OCI-LY1 (cell line): ENCODE results near the gene LLCFC1.

ENCODE experiments used
- H2AFZ ChIP-seq: fragments of 200-600 bp; sonication (generic), shearing (Covaris generic); 2 replicates; pipeline ENCODE4 v1.6.0; 2014; ENCODE audit warnings: antibody characterized with exemption, mild to moderate bottlenecking, low read length
- H3F3A ChIP-seq: fragments of 200-600 bp; sonication (generic), shearing (Covaris generic); 2 replicates; pipeline ENCODE4 v1.6.0; 2014; ENCODE audit warnings: mild to moderate bottlenecking, antibody characterized with exemption, low read length, moderate library complexity; ENCODE audit not compliant: insufficient read depth
- H3K27ac ChIP-seq: fragments of 200-600 bp; sonication (generic); 2 replicates; pipeline ENCODE4 v1.5.1; 2014; ENCODE audit warnings: low read length, mixed run types, mild to moderate bottlenecking, low read depth; ENCODE audit not compliant: poor library complexity, severe bottlenecking
- H3K27me3 ChIP-seq: fragments of 200-600 bp; sonication (generic); 2 replicates; pipeline ENCODE4 v1.6.0; 2014; ENCODE audit warnings: antibody characterized with exemption, mild to moderate bottlenecking, low read length, moderate library complexity; ENCODE audit not compliant: insufficient read depth
- H3K36me3 ChIP-seq: fragments of 200-600 bp; sonication (generic); 2 replicates; pipeline ENCODE4 v1.6.1; 2014; ENCODE audit warnings: mild to moderate bottlenecking, antibody characterized with exemption, low read length, moderate library complexity, mixed read lengths; ENCODE audit not compliant: insufficient read depth
- H3K4me1 ChIP-seq: fragments of 200-600 bp; sonication (generic); 2 replicates; pipeline ENCODE4 v1.5.1; 2014; ENCODE audit warnings: mild to moderate bottlenecking, low read length, moderate library complexity; ENCODE audit not compliant: insufficient read depth, severe bottlenecking
- H3K4me2 ChIP-seq: fragments of 200-600 bp; sonication (generic), shearing (Covaris generic); 2 replicates; pipeline ENCODE4 v1.6.1; 2014; ENCODE audit warnings: low read length
- H3K4me3 ChIP-seq: fragments of 200-600 bp; sonication (generic); 2 replicates; pipeline ENCODE4 v1.5.1; 2014; ENCODE audit warnings: low read length, low read depth, mild to moderate bottlenecking, mixed read lengths; ENCODE audit not compliant: poor library complexity, severe bottlenecking
- H3K79me2 ChIP-seq: fragments of 200-600 bp; shearing (Covaris generic); 2 replicates; pipeline ENCODE4 v1.6.1; 2016; ENCODE audit warnings: mixed run types, low read length, mixed read lengths; ENCODE audit not compliant: insufficient read depth
- H3K9ac ChIP-seq: fragments of 200-600 bp; sonication (generic), shearing (Covaris generic); 2 replicates; pipeline ENCODE4 v1.6.1; 2014; ENCODE audit warnings: mild to moderate bottlenecking, low read length, mixed read lengths
- H3K9me2 ChIP-seq: fragments of 200-600 bp; sonication (generic), shearing (Covaris generic); 2 replicates; pipeline ENCODE4 v1.6.1; 2014; ENCODE audit warnings: low read depth, mild to moderate bottlenecking, low read length, mixed read lengths
- H3K9me3 ChIP-seq: fragments of 200-600 bp; shearing (Covaris generic); 2 replicates; pipeline ENCODE4 v1.6.1; 2014; ENCODE audit warnings: low read length, mixed read lengths
- H4K20me1 ChIP-seq: fragments of 200-600 bp; sonication (generic), shearing (Covaris generic); 2 replicates; pipeline ENCODE4 v1.6.0; 2016; ENCODE audit warnings: mild to moderate bottlenecking, low read length; ENCODE audit not compliant: insufficient read depth
- CTCF ChIP-seq: fragments of 200-600 bp; sonication (generic), shearing (Covaris generic); IDR thresholded peaks from 2 replicates; pipeline ENCODE4 v1.5.1; 2017; ENCODE audit warnings: mild to moderate bottlenecking, antibody characterized with exemption, low read length, moderate library complexity, mixed read lengths
- EZH2 ChIP-seq: fragments of 200-600 bp; sonication (generic), shearing (Covaris generic); IDR thresholded peaks from 2 replicates; pipeline ENCODE4 v1.8.0; 2017; ENCODE audit warnings: borderline replicate concordance, mixed run types, mild to moderate bottlenecking, antibody characterized with exemption, low read length, moderate library complexity, mixed read lengths

Gene LLCFC1

GRCh38 chr7:142961595-142961972, 22.3 kb downstream of the LLCFC1 start:
- H3K27ac ChIP-seq, result no peak overlapping the region
- no peaks in the 10 kb centered on the region for H3K9me3 ChIP-seq
- H3K9ac ChIP-seq, result no peak overlapping the region
- no peaks in the 10 kb centered on the region for H3F3A ChIP-seq
- no peak overlapping the region for H3K4me2 ChIP-seq
- H2AFZ ChIP-seq, result no peak overlapping the region
- no peaks in the 10 kb centered on the region for H3K36me3 ChIP-seq
- TF ChIP-seq EZH2 (no peak), CTCF (no peak)
- no peaks in the 10 kb centered on the region; the same call in 1 of the 2 replicates for H3K27me3 ChIP-seq
- no peaks in the 10 kb centered on the region for H4K20me1 ChIP-seq
- H3K4me3 ChIP-seq, result no peak overlapping the region
- no peaks in the 10 kb centered on the region for H3K79me2 ChIP-seq
- no peaks in the 10 kb centered on the region for H3K4me1 ChIP-seq
- H3K9me2 ChIP-seq, result no peaks in the 10 kb centered on the region

GRCh38 chr7:142961973-142962926, 23.0 kb downstream of the LLCFC1 start, which contains the start of gene KEL:
Gene KEL (minus strand): TSS chr7:142962363. CDS start chr7:142962206, 157 bp downstream.
- no peak within 1 kb of the TSS for H3K27ac ChIP-seq
- H3K27me3 ChIP-seq, result no peaks in the 10 kb centered on the region; the same call in 1 of the 2 replicates
- no peaks in the 10 kb centered on the region for H3K36me3 ChIP-seq
- H3K4me3 ChIP-seq, result no peak within 1 kb of the TSS
- H2AFZ ChIP-seq, result no peak within 1 kb of the TSS
- no peaks in the 10 kb centered on the region for H3K9me2 ChIP-seq
- no peaks in the 10 kb centered on the region for H4K20me1 ChIP-seq
- H3K9ac ChIP-seq, result no peak within 1 kb of the TSS
- no peak within 1 kb of the TSS for H3K4me2 ChIP-seq
- H3K4me1 ChIP-seq, result no peaks in the 10 kb centered on the region
- no peaks in the 10 kb centered on the region for H3K79me2 ChIP-seq
- TF ChIP-seq EZH2, result no peak
- TF ChIP-seq CTCF, result no peak
- H3K9me3 ChIP-seq, result no peaks in the 10 kb centered on the region
- H3F3A ChIP-seq, result no peaks in the 10 kb centered on the region

- no peaks in the 10 kb centered on the region for H3K36me3 ChIP-seq
- H3K4me1 ChIP-seq, result no peaks in the 10 kb centered on the region
- H3K79me2 ChIP-seq, result no peaks in the 10 kb centered on the region
- no peaks in the 10 kb centered on the region for H3K9me3 ChIP-seq
- no peaks in the 10 kb centered on the region for H4K20me1 ChIP-seq
- H3K9me2 ChIP-seq, result no peaks in the 10 kb centered on the region
- no peak overlapping the region for H3K27ac ChIP-seq
- no peak overlapping the region for H2AFZ ChIP-seq
- H3K9ac ChIP-seq, result no peak overlapping the region
- TF ChIP-seq CTCF, result no peak
- TF ChIP-seq EZH2, result no peak
- H3K4me3 ChIP-seq, result no peak overlapping the region
- H3F3A ChIP-seq, result no peaks in the 10 kb centered on the region
- H3K4me2 ChIP-seq, result no peak overlapping the region
- H3K27me3 ChIP-seq, result no peaks in the 10 kb centered on the region; the same call in 1 of the 2 replicates
These were observed 23.7 kb downstream of the LLCFC1 start for GRCh38 chr7:142962991-142963390.
